Left forelimb (tissue), 1 donor: ENCODE measurements around the gene PPP1R1B.
"Not testable (repeated sequence)": the region's sequence is repeated elsewhere in the genome, so short reads cannot be mapped to it uniquely, and the experiment has no call there.

Experiments used
- DNase-seq: peaks from one replicate; pipeline ENCODE4 v3.0.0-alpha.2; 2018; ENCODE audit warnings: low spot score

The PPP1R1B gene

DNA sequence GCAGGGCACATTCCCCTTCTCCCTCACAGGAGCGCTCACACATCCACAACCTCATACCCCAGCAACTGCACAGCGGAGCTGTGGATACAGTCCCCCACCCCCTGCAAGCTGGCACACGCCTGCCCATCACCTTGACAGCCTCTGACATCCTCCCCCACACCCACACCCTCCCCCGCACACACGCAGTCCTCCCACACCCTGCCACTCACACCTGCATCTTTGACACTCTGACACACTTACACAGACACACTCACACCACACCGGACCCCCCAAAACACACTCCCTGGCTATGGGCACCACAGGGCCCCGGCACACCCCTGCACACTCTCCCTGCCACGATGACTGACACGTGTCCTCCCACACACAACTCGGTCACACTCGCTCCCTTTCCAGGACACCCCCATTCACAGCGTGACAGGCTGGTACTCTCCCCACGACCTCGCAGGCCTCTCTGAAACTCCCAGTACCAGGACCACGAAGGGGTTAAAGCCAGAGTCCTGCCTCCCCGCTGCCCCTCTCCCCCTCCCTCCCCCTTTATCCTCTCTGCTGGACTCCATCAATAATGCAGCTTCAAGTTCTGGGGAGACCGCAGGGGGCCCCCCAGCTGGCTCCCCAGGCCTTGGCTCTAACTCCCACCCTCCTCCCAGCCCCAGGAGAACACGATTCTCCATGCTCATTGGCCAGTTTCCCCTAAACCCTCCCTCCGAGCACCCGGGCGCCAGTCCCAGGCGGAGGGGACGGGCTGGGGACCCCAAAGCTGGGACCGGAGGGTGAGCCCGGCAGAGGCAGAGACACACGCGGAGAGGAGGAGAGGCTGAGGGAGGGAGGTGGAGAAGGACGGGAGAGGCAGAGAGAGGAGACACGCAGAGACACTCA lies at the start of gene PPP1R1B:
TSS of gene PPP1R1B (plus strand) at position 782 of the 876 bp plus-strand sequence. CDS start 441 bp downstream, outside the sequence.
- DNase-seq, result no peak

GRCh38 chr17:39578272-39578671 lies 48.5 kb upstream of the PPP1R1B start:
- no peak for DNase-seq

GRCh38 chr17:39579318-39580081 lies 47.3 kb upstream of the PPP1R1B start:
- no peak for DNase-seq

- DNase-seq, result no peak
Observed at GRCh38 chr17:39580082-39580468, 46.7 kb upstream of the PPP1R1B start.

GRCh38 chr17:39581071-39581758 lies 45.5 kb upstream of the PPP1R1B start:
- no peak for DNase-seq

DNA sequence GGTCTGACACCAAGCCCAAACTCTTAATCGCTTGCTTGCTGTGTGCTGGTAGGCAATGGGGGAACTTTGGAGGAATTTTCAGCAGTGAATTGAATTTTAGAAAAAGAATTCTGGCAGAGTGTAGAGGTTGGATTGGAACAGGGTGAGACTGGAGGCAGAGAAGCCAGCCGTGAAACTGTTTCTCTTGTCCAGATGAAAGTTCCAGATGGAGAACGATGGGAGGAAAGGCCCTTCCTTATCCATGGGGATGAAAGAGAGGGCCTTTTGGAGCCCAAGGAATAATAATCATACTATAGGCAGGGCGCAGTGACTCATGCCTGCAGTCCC lies 45.0 kb upstream of the PPP1R1B start:
- DNase-seq, result no peak

- no peak for DNase-seq
Observed at GRCh38 chr17:39582658-39583057, 44.1 kb upstream of the PPP1R1B start.

GRCh38 chr17:39590180-39590579 lies 36.6 kb upstream of the PPP1R1B start:
- not testable (repeated sequence) for DNase-seq

GRCh38 chr17:39591958-39592954 lies 34.5 kb upstream of the PPP1R1B start:
- no peak for DNase-seq

DNA sequence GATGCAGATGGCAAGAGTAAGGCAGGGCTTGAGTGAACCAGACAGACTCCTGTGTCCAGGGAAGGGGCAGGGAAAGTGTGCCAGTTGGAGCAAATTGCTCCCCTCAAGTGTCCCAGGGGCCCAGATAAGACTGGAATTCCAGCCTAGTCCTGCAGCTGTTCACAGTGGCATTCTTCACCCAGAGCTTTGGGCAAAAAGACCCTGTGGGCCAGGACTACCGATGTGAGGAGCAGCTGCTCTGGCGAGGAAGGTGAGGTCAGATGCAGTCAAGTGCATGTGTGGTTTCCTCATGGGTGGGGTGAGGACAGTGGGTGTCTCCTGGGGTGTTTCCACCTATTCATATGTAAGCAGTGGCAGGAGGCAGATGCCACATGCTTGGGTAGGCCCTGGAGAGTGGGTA lies 33.4 kb upstream of the PPP1R1B start:
- no peak for DNase-seq

GRCh38 chr17:39595294-39595693 lies 31.5 kb upstream of the PPP1R1B start:
- DNase-seq, result no peak

GRCh38 chr17:39595928-39596510 lies 30.7 kb upstream of the PPP1R1B start:
- DNase-seq, result no peak

DNA sequence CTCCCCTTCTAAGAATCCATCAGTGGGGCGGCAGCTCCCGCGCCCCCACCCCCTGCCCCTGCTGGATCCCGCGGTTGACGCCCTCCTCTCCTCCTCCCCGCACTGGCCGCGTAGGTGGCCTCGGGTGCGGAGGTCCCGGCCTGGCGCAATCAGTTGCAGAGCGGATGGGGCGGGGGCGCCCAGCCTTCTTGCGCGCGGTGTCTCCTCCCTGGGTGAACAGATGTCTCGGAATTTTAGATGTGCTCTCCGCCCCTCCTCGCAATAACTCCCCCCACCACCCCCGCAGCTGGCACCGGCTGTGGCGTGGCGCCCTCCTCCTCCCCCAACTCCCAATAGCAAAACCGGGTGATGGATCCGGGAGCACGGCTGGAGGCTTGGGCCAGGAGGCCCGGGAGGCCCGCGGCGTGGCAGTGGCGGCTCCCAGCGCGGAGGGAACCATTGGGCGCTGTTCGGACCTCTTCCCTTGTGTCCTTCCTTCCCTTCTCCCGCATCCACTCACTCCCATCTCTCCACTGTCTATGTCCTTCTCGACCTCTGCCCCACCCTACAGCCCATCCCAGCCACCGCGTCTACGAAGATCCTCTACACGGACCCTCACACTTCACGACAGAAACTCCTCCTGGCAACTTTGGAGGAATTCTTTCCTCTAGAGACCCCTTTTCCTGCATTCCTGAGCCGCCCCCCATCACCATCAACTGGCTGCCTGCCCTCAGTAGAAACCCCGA lies 30.0 kb upstream of the PPP1R1B start:
- DNase-seq, result no peak

- DNase-seq, result no peak
Observed at GRCh38 chr17:39597372-39598046, 29.2 kb upstream of the PPP1R1B start.

DNA sequence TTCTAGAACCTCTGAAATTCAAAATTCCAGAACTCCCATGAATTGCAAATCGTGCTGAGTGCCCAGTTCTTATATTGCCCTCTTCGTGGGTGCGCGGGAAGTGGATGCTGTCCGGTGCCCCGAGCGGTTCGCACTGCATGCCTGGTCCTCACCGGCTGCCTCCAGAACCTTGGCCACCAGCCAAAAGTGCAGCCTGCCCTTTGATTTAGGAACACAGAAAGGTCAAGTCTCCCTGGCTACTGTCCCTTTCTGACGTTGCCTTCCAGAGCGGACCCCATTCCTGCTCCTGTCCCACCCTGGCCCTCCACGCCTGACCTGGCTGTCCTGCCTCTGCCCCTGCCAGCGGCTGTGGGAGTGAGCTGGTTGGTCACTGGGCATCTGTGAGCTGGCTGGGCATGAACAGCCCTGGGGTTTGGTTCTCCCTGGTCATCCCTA lies 28.7 kb upstream of the PPP1R1B start:
- DNase-seq, result no peak

DNA sequence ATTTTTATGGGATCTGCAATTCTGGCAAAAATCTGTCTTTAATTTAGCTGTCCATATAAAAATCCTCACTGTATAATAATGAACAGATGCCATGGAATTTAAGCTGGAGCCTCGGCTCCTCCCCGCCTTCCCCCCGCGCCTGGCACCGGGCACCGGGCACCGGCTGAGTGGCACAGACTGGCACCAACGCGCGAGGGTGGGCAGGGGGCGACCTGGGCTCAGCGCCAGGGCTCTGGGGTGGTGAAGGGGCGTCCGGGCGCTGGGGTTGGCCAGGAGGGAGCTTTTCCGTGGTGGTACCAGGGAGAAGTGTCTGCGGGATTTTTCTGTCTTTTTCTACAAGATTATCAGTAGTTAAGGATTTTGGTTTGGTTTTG lies 28.1 kb upstream of the PPP1R1B start:
- DNase-seq, result no peak

DNA sequence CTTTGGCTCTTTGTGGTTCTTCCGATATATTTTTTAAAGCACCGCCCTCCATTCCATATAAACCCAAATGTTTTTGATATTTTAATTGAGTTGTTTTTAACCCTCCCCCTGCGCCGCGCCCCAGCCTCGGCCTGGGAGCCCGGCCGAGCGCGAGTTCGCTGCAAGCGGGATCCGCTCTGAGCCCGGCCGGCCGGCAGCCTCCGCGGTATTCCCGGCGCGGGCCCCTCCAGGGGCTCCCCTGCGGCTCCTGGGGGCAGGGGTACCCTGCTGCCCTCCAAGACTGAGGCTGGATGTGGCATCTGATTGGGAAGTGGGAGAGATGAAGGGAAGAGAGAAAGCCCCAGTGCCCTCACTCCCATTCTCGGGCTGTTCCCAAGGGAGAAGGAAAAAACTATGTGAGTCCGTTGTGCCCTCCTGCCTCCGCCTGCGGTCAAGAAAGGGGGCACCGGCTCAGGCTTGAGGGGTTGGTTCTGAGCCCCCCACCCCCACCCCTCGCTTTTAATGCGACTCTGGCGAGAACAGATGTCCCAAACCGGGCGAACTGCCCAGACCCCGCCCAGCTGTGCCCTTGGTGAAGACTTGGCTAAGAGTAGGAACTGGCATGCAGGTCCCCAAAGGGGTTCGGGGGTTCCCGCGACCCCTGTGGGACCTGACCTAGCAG lies 27.6 kb upstream of the PPP1R1B start:
- DNase-seq, result no peak

GRCh38 chr17:39599665-39600231 lies 27.0 kb upstream of the PPP1R1B start:
- no peak for DNase-seq
